ENCODE results near the gene HSD17B3.

DNA sequence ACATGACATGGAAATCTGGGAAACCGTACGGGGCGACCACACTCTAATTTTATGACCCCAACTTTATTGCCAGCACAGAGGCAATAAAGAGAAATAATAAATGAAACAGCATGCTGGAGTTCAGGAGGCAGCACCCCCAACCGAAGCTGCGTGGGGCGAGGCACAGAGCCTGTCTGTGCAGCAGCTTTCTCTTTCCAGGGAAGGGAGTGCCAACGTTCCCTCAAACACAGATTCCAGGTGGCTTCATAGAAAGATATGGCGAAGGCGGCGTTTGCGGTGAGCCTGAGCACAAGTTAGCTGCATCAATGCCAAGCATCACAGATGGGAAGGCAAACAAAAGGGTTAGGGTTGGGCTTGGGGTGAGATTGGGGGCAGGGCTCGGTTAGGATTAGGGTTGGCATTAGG, 114.8 kb downstream of the HSD17B3 start:
- TF ChIP-seq, protein P1, sequence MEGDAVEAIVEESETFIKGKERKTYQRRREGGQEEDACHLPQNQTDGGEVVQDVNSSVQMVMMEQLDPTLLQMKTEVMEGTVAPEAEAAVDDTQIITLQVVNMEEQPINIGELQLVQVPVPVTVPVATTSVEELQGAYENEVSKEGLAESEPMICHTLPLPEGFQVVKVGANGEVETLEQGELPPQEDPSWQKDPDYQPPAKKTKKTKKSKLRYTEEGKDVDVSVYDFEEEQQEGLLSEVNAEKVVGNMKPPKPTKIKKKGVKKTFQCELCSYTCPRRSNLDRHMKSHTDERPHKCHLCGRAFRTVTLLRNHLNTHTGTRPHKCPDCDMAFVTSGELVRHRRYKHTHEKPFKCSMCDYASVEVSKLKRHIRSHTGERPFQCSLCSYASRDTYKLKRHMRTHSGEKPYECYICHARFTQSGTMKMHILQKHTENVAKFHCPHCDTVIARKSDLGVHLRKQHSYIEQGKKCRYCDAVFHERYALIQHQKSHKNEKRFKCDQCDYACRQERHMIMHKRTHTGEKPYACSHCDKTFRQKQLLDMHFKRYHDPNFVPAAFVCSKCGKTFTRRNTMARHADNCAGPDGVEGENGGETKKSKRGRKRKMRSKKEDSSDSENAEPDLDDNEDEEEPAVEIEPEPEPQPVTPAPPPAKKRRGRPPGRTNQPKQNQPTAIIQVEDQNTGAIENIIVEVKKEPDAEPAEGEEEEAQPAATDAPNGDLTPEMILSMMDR (IDR thresholded peaks at IDR 0.05): no peak
- TF ChIP-seq POLR2A (IDR thresholded peaks at IDR 0.05): no peak

All from heart left ventricle (tissue), 13 donors.